Endodermal cell (in vitro differentiated cells): ENCODE data around the gene SEC23A. TPM values are rescaled to one million over a fixed set of nuclear protein-coding genes. Genes with fewer than 3 reads are reported as not detected.
A peak's percentile ranks its signal among the peaks of the same experiment; 100 is the strongest.

Experiments used
- DNase-seq: peaks from one replicate; pipeline ENCODE4 v3.0.0-alpha.2; 2017
- H3K27ac ChIP-seq: 2 replicates; pipeline ENCODE4 v1.5.1; 2013; ENCODE audit warnings: mild to moderate bottlenecking, low read depth, low read length, moderate library complexity
- H3K27me3 ChIP-seq: 2 replicates; pipeline ENCODE4 v1.6.1; 2013; ENCODE audit warnings: mild to moderate bottlenecking, low read length, moderate library complexity; ENCODE audit not compliant: insufficient read depth, control insufficient read depth, poor library complexity, severe bottlenecking
- H3K36me3 ChIP-seq: 2 replicates; pipeline ENCODE4 v1.7.0; 2013; ENCODE audit warnings: mild to moderate bottlenecking, low read length, moderate library complexity; ENCODE audit not compliant: control insufficient read depth, insufficient read depth
- H3K4me1 ChIP-seq: one replicate; pipeline ENCODE4 v1.7.0; 2013; ENCODE audit warnings: low read length; ENCODE audit not compliant: control insufficient read depth, insufficient read depth
- H3K4me3 ChIP-seq: 2 replicates; pipeline ENCODE4 v1.5.1; 2013; ENCODE audit warnings: mild to moderate bottlenecking, low read length, moderate library complexity
- H3K9ac ChIP-seq: 2 replicates; pipeline ENCODE4 v1.6.1; 2013; ENCODE audit warnings: mild to moderate bottlenecking, low read length, moderate library complexity; ENCODE audit not compliant: poor library complexity, severe bottlenecking; ENCODE audit errors: extremely low read depth
- H3K9me3 ChIP-seq: 2 replicates; pipeline ENCODE4 v1.6.1; 2013; ENCODE audit warnings: mild to moderate bottlenecking, low read length, moderate library complexity; ENCODE audit not compliant: control insufficient read depth
- H3K27ac Mint-ChIP-seq: 2 replicates; pipeline ENCODE4 v1.8.0; 2020; ENCODE audit warnings: mixed read lengths
- H3K27me3 Mint-ChIP-seq: 2 replicates; pipeline ENCODE4 v1.8.0; 2021; ENCODE audit warnings: mild to moderate bottlenecking, mixed read lengths; ENCODE audit not compliant: insufficient read depth
- H3K36me3 Mint-ChIP-seq: 2 replicates; pipeline ENCODE4 v1.8.0; 2020; ENCODE audit warnings: low read depth, mixed read lengths
- H3K4me1 Mint-ChIP-seq: 2 replicates; pipeline ENCODE4 v1.8.0; 2020; ENCODE audit warnings: mixed read lengths
- H3K4me3 Mint-ChIP-seq: 2 replicates; pipeline ENCODE4 v1.8.0; 2020; ENCODE audit warnings: mild to moderate bottlenecking, moderate library complexity, mixed read lengths
- H3K9me3 Mint-ChIP-seq: 2 replicates; pipeline ENCODE4 v1.8.0; 2020; ENCODE audit warnings: mild to moderate bottlenecking, mixed read lengths
- CTCF ChIP-seq: fragments of 200-600 bp; sonication (generic); conservative IDR thresholded peaks from 2 replicates; pipeline ENCODE4 v1.5.0; 2021; ENCODE audit warnings: antibody characterized with exemption, mild to moderate bottlenecking
- WGBS, 2 experiments: methylation state at CpG; one replicate each; pipeline versions ENCODE4 v1.1.5 to v1.1.7; 2013; ENCODE audit warnings: missing lambda C conversion rate in 2 of 2, mixed read lengths in 1 of 2; ENCODE audit not compliant: insufficient coverage in 1 of 2, insufficient read length in 1 of 2; 5-methylcytosine and 5-hydroxymethylcytosine counted together
- total RNA-seq, 2 donors: library from RNA; stranded (reverse); fragmentation: NEBNext Ultra II Directional in 1 of 2; extraction: Animal tissue kit (Norgen Biotek cat#: 25700) in 1 of 2; gene quantifications; 2 replicates in 1 of 2; 3 replicates in 1 of 2; pipeline ENCODE4 v1.2.1, GENCODE V29; 2021

Gene SEC23A
- total RNA-seq, 2 donors from 2014 or later = 58.5 to 89.7 TPM

GRCh38 chr14:39122330-39123138 lies 19.5 kb upstream of the SEC23A start:
- no peak overlapping the region for H3K4me3 Mint-ChIP-seq
- peaks cover 71% of the 10 kb centered on the region for H3K36me3 ChIP-seq
- H3K9ac ChIP-seq = no peak overlapping the region
- H3K27ac ChIP-seq = no peak overlapping the region
- H3K4me3 ChIP-seq = no peak overlapping the region
- H3K27me3 ChIP-seq = no peaks in the 10 kb centered on the region
- no peaks in the 10 kb centered on the region for H3K4me1 ChIP-seq
- 94 to 98% methylated on average over 2 of the region's 3 CpGs for WGBS, 2 experiments
- H3K9me3 ChIP-seq = no peaks in the 10 kb centered on the region
- H3K27ac Mint-ChIP-seq = no peak overlapping the region
- no peak for DNase-seq
- no peak for TF ChIP-seq CTCF
- H3K4me1 Mint-ChIP-seq = no peaks in the 10 kb centered on the region
- no peaks in the 10 kb centered on the region for H3K27me3 Mint-ChIP-seq
- H3K36me3 Mint-ChIP-seq = peaks cover 61% of the 10 kb centered on the region
- no peaks in the 10 kb centered on the region for H3K9me3 Mint-ChIP-seq

GRCh38 chr14:39114073-39114838 lies 11.2 kb upstream of the SEC23A start, which contains the start of gene GEMIN2:
GEMIN2 (plus strand) TSS chr14:39114323; CDS start chr14:39114339, 16 bp downstream.
- WGBS, 2 experiments = 0 to 1% methylated on average over 28 to 40 of the region's 40 CpGs
- no peak for TF ChIP-seq CTCF
- peak; percentile 96 for DNase-seq
- peaks cover 16% of the 10 kb centered on the region for H3K36me3 Mint-ChIP-seq
- peak within 1 kb of the TSS; percentile 94 for H3K4me3 Mint-ChIP-seq
- peaks cover 9% of the 10 kb centered on the region for H3K4me1 Mint-ChIP-seq
- Histone ChIP-seq H3K9me3 (no peaks in the 10 kb centered on the region), H3K27ac (no peak within 1 kb of the TSS), H3K27me3 (no peaks in the 10 kb centered on the region), H3K36me3 (peaks cover 16% of the 10 kb centered on the region), H3K4me3 (peak within 1 kb of the TSS; percentile 90), H3K4me1 (peaks cover 3% of the 10 kb centered on the region), H3K9ac (peak within 1 kb of the TSS; percentile 30)
- no peaks in the 10 kb centered on the region for H3K9me3 Mint-ChIP-seq
- H3K27ac Mint-ChIP-seq = peak within 1 kb of the TSS; percentile 94
- H3K27me3 Mint-ChIP-seq = no peaks in the 10 kb centered on the region

DNA sequence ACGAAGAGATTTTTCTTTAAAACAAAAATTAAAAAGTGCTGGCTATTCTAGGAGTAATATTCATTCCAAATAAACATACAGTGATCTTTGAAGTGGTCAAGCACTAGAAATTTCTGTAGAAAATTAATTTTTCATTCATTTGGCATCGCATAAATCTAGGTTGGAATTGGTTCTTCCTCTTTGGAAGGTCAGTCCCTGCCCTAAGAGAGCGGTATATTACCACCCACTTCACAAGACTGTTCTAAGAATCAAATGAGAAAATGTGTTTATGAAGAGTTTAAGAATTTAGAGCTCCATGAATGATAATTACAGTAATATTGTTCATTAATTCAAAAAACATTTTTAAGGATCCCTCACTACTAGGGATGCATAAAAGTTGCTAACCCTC lies 10.6 kb upstream of the SEC23A start:
- H3K27ac Mint-ChIP-seq = peak overlapping the region; percentile 94
- peak overlapping the region; percentile 30 for H3K9ac ChIP-seq
- H3K27ac ChIP-seq = no peak overlapping the region

More for the DNA sequence above, 10.6 kb upstream of the SEC23A start:
- no peak for DNase-seq
- H3K4me3 Mint-ChIP-seq = peak overlapping the region; percentile 94
- no peak for TF ChIP-seq CTCF
- H3K27me3 Mint-ChIP-seq = no peaks in the 10 kb centered on the region
- peak overlapping the region; percentile 90 for H3K4me3 ChIP-seq
- no peaks in the 10 kb centered on the region for H3K27me3 ChIP-seq
- no peaks in the 10 kb centered on the region for H3K9me3 Mint-ChIP-seq
- H3K9me3 ChIP-seq = no peaks in the 10 kb centered on the region
- H3K36me3 Mint-ChIP-seq = peaks cover 12% of the 10 kb centered on the region
- peaks cover 9% of the 10 kb centered on the region for H3K4me1 Mint-ChIP-seq
- H3K4me1 ChIP-seq = peaks cover 3% of the 10 kb centered on the region
- 88% methylated on average over 1 of the region's 3 CpGs; no CpG with 5 or more reads in 1 of the 2 experiments for WGBS, 2 experiments
- peaks cover 10% of the 10 kb centered on the region for H3K36me3 ChIP-seq
